GM19452 (cell line): ENCODE results near the gene ATP1A1.

Experiments
- ATAC-seq: cut with Tn5 transposase; IDR thresholded peaks from one replicate; pipeline ENCODE4 v1.9.1; 2021; ENCODE audit not compliant: unreplicated experiment

ATP1A1 gene

DNA sequence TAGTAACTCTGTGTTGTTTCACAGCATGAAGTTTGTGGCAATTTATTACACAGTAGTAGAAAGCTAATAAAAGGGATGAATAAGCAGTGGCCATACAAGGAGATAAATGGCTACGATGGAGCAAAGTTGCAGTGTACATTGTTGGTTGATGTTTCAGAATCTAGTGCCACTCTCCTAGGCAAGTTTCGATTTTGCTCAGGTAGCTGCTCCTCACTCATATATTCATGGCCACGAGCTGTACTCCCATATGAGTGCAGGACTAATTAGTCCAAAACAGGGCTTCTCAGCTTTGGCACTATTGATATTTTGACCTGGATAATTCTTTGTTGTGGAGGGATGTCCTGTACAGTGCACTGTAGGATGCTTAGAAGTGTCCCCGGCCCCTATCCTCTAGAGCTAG is 30.0 kb upstream of the ATP1A1 start:
- no peak for ATAC-seq

GRCh38 chr1:116345011-116345410 is 28.0 kb upstream of the ATP1A1 start:
- no peak for ATAC-seq

DNA sequence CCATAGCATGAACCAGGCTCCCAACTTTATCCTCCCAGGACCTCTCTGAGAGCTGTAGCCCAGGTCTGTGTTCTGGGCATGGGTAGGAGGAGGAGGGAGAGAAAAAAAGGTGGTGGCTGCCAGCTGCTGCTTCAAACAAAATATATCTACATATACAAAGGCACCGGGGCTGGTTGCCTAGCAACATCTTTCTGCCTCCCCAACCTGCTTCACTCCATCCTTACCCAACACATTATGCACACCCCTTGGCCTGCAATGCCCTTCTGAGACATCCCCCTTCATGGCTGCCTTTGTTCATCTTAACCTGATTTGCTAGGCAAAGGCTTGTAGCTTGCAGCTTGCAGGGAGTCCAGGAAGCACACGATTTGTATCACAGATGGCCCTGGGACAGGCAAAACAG is 27.2 kb upstream of the ATP1A1 start:
- ATAC-seq: no peak

DNA sequence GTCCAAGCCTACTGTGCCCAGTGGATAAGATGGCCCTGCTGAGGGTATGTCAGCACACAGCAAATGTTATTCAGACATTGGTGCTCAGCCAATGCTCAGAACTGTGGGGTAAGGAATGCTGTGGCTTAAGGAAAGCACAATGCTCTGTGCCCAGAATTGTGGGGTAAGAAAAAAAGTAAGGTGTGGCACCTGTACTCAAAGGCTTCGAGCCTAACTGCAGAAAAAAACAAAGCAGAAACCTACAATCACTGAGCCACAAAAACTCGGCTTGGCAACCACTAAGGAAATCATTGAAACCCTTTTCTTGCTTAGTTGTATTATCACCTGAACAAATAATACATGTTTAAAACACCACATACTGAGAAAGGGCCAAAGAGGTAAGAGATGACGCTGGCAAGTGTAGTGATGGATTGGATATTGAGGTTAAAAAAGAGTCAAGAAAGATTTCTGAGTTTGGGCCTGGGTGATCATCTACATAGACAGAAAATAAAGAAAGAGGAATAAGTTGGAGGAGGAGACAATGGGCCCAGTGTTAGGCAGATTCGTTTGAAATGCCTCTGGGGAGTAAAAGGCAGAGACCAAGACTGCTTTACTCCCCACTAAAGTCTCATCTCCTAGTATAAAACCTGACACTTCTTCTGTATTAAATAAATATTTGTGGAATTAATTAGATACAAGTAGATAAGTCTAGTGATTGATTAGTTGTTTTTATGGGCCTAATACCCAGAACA is 25.9 kb upstream of the ATP1A1 start:
- ATAC-seq: no peak

- no peak for ATAC-seq
These were observed 25.3 kb upstream of the ATP1A1 start for GRCh38 chr1:116347696-116348095.

- ATAC-seq: no peak
These were observed 22.9 kb upstream of the ATP1A1 start for GRCh38 chr1:116350097-116350645.

DNA sequence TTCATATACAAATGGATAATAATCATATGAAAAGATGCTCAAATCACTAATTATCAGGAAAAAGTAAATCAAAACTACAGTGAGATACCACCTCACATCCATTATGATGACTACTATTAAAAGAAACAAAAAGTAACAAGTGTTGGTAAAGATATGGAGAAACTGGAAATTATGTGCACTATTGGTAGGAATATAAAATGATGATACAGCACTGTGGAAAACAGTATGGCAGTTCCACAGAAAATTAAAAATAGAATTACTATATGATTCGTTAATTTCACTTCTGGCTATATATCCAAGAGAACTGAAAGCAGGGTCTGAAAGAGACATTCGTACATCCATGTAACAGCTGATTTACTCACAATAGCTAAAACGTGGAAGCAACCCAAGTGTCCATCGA is 21.1 kb upstream of the ATP1A1 start:
- ATAC-seq: no peak

DNA sequence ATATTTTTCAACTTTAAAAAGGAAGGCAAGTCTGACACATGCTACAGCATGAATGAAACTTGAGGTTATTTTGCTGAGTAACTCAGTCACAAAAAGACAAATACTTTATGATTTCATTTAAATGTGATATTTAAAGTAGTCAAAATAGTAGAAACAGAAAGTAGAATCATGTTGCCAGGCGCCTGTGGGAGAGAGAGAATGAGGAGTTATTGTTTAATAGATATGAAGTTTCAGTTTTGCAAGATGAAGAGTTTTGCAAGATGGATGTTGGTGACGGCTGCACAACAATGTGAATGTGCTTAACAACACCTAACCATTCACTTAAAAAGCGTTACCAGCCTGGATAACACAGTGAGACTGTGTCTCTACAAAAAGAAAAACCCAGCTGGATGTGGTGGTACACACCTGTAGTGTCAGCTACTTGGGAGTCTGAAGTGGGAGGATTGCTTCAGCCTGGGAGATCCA is 20.7 kb upstream of the ATP1A1 start:
- peak; percentile 88 for ATAC-seq

DNA sequence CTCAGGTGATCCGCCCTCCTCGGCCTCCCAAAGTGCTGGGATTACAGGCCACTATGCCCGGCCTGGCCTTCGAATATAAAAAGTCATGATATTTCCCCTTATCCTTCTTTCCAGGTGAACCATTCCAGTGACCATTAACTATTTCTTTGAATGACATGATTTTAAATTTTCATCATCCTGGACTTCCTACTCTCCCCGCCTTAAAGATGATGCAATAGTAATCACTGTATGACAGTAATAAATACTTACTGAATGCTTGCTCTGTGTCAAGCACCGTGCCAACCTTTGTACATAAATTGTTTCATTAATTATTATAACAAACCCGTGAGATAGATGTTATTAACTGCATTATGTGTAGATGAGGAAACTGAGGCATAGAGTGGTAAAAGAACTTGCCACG is 19.9 kb upstream of the ATP1A1 start:
- no peak for ATAC-seq

DNA sequence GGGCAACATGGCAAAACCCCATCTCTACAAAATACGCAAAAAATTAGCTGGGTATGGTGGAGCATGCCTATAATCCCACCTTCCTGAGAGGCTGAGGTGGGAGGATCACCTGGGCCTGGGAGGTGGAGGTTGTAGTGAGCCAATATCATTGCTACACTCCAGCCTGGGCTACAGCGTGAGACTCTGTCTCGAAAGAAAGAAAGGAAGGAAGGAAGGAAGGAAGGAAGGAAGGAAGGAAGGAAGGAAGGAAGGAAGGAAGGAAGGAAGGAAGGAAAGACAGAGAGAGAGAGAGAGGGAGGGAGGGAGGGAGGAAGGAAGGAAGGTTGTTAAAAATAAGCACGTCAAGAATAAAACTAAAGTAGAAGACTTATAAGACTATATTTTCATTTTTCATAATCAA is 17.0 kb upstream of the ATP1A1 start:
- ATAC-seq: no peak

GRCh38 chr1:116356673-116357072 is 16.4 kb upstream of the ATP1A1 start:
- no peak for ATAC-seq

DNA sequence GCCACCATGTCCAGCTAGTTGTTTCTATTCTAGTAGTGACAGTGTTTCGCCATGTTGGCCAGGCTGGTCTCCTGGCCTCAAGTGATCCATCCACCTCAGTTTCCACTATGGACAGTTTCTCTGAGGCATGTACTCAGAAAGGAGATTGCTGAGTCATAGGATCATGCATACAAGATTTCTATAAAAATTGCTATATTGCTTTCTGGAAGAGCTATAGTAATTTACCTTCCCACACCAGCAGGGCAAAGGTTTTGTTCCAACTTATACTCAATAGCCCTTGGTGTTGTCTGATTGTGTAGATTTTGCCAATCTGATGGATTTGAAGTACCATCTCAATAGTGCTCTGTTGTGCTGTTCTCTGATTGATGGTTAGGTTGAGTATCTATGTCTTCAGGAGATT is 15.6 kb upstream of the ATP1A1 start:
- no peak for ATAC-seq

GRCh38 chr1:116359060-116359830 is 13.8 kb upstream of the ATP1A1 start:
- ATAC-seq: no peak

DNA sequence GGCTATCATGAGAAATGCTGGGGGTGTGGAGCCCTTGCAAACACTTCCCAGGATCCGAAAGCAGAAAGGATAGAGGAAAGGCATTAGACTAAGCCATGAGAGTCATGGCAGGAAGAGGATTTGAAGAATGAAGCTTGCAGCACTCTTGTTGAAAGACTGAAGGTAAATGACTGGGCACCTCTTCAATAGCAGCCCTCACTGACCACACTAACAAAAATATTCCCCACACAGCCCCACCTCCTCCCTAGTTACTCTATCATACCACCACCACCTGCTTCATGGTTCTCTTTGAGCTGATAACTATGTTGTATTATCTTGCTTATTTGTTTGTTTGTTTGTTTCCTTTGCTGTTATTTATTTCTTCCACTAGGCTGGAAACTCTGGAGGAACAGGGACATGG is 13.2 kb upstream of the ATP1A1 start:
- ATAC-seq: no peak

DNA sequence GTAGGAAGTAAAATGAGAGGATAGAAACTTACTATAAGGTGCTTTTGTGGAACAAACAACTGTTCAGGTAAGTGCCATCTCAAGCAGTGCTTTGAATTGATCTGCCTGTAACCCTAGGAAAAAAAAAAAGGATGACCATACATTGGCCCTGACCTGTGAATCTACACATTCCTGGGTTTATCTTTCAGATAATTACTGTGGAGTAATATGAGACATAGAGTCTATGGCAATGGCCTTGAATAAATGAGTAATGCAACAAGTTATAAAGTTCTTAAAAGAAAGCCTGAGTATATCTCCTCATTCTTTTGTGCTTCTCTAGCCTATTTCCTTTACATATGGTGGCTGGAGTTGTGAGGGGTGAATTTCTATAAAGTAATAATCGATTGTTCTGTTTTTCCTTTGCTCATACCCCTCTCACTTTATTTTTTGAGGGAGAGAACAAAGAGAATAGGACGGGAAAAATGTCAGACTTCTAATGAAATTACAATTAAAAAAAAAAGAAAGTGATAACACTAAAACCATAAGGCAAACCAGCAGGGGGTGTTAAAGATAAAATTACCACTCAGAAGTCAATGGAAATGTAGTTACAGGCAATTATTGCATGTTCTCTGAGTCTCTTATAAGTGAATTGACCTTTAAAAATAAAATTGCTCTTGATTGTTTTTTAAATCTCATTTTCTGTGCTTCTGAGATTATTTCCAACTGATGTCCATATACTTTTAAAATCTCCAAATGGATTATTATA is 12.4 kb upstream of the ATP1A1 start:
- ATAC-seq: no peak

GRCh38 chr1:116361648-116362047 is 11.4 kb upstream of the ATP1A1 start:
- ATAC-seq: no peak

DNA sequence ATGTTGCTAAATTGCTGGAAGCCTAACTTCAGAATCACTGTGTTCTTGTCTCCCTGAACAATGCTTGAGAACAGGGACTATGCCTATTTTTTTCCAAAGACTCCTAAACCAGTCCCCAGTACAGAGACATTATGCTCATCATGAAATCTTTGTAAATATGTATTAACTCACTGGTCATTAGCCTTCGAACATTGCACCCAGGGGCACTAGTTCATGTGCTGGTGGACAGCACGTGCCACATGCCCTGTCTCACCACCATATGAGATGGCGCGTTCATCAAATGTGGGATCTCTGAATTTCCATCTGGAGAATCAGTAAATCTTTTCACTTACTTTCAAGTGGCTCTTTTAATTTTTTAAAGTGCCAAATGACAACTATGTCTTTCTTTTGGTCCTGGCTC is 11.0 kb upstream of the ATP1A1 start:
- no peak for ATAC-seq

- ATAC-seq: no peak
These were observed 7.7 kb upstream of the ATP1A1 start for GRCh38 chr1:116365353-116365780.

GRCh38 chr1:116365857-116366256 is 7.2 kb upstream of the ATP1A1 start:
- ATAC-seq: no peak

- no peak for ATAC-seq
These were observed 5.6 kb upstream of the ATP1A1 start for GRCh38 chr1:116367256-116367945.

DNA sequence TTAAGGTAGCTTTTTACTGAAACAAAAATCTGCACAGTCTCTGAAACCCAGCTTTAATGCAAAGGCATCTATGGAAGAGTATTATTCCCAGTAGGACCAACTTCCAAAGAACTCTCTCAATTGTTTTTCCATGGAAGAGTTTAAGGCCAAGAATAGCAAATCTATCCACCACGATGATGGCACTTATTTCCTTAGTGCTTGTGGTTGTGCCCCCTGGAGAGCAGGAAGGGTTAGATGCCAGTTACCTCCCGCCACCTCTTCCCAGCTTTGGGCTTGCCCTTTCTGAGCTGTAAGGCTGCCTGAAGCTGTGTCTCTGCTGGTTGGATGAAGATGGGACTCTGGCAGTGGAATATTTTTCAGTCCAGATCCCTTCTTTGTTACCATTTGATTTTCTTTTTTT is 4.8 kb upstream of the ATP1A1 start:
- no peak for ATAC-seq
